Peyer's patch (tissue), 4 donors: ENCODE data around the gene GDNF.

Experiments used
- POLR2A ChIP-seq, 2 donors: fragments of 450-650 bp; IDR thresholded peaks; one replicate each; pipeline ENCODE4 v1.5.1; 2017; ENCODE audit warnings: antibody characterized with exemption in 2 of 2, mild to moderate bottlenecking in 2 of 2, moderate library complexity in 2 of 2
- TF ChIP-seq, protein P1 (sequence below), 6 experiments: fragments of 450-650 bp in 4 of 6; fragments of 200-600 bp in 2 of 6; sonication (generic) in 1 of 6; IDR thresholded peaks; one replicate each; pipeline ENCODE4 v1.5.1; 2017 to 2019; ENCODE audit warnings: antibody characterized with exemption in 6 of 6, mild to moderate bottlenecking in 3 of 6, moderate library complexity in 1 of 6

DNA sequence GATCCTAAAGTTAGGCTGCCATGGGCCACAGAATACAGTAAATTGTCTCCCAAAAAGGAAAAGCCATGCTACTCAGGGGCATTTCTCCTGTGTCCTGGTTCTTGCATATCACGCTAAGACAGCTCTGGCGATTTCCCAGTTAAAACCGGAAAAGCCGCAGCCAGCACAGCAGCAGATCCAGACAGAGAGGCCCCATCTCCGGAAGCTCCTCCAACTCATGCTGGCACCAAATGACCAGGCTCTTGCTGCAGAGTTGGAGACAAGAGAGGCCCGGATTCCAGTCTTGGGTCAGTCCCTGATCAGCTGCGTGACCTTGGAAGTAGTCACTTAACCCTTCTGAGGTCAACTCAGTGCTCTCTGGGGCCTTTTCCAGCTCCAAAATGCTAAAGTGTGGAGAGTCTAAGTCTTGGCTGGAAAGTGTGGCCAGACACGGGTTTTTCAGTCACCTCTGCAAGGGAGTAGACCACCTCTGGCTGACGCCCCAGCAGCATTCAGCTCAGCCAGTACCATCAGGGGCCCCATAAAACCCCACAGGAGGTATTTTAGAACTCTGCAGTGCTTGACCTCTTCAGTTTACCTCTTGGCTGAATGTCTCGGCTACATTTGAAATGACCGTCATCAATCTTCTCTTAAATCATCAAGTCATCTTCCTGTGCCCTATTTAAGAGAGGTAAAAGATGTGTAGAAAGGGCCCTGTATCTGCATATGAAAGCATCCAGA, 16.2 kb downstream of the GDNF start:
- TF ChIP-seq, protein P1, sequence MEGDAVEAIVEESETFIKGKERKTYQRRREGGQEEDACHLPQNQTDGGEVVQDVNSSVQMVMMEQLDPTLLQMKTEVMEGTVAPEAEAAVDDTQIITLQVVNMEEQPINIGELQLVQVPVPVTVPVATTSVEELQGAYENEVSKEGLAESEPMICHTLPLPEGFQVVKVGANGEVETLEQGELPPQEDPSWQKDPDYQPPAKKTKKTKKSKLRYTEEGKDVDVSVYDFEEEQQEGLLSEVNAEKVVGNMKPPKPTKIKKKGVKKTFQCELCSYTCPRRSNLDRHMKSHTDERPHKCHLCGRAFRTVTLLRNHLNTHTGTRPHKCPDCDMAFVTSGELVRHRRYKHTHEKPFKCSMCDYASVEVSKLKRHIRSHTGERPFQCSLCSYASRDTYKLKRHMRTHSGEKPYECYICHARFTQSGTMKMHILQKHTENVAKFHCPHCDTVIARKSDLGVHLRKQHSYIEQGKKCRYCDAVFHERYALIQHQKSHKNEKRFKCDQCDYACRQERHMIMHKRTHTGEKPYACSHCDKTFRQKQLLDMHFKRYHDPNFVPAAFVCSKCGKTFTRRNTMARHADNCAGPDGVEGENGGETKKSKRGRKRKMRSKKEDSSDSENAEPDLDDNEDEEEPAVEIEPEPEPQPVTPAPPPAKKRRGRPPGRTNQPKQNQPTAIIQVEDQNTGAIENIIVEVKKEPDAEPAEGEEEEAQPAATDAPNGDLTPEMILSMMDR (IDR thresholded peaks at IDR 0.05): no peak
- TF ChIP-seq POLR2A (IDR thresholded peaks at IDR 0.05): no peak
